Fibroblast of lung (primary cell): ENCODE measurements around the gene NEURL2. TPM values are rescaled to one million over a fixed set of nuclear protein-coding genes. Genes with fewer than 3 reads are reported as not detected.

ENCODE experiments used
- DNase-seq, 2 donors: peaks; one replicate each; pipeline versions ENCODE4 v3.0.0 to v3.0.0-alpha.2; 2010; ENCODE audit warnings: low read depth in 2 of 2
- H2AFZ ChIP-seq: 2 replicates; pipeline ENCODE4 v1.5.1; 2012; ENCODE audit warnings: low read length, control low read depth, inconsistent platforms
- H3K27ac ChIP-seq: 2 replicates; pipeline ENCODE4 v1.5.1; 2011; ENCODE audit warnings: low read length, control low read depth; ENCODE audit not compliant: insufficient read depth
- H3K27me3 ChIP-seq: 2 replicates; pipeline ENCODE4 v1.5.1; 2011; ENCODE audit warnings: mild to moderate bottlenecking, low read length; ENCODE audit not compliant: control insufficient read depth, insufficient read depth
- H3K36me3 ChIP-seq: 2 replicates; pipeline ENCODE4 v1.5.1; 2011; ENCODE audit warnings: low read length; ENCODE audit not compliant: control insufficient read depth, insufficient read depth
- H3K4me1 ChIP-seq: 2 replicates; pipeline ENCODE4 v1.5.1; 2011; ENCODE audit warnings: low read length; ENCODE audit not compliant: control insufficient read depth, insufficient read depth; ENCODE audit errors: extremely low read depth
- H3K4me2 ChIP-seq: 2 replicates; pipeline ENCODE4 v1.5.1; 2011; ENCODE audit warnings: low read length, control low read depth; ENCODE audit not compliant: insufficient read depth; ENCODE audit errors: extremely low read depth
- H3K4me3 ChIP-seq, 4 experiments: fragments of 200-600 bp in 1 of 4; sonication (generic) in 1 of 4; replicated peaks in 1 of 4; 2 replicates each; pipeline ENCODE4 v1.5.1; 2011 to 2016; ENCODE audit warnings: low read length in 4 of 4, low read depth in 3 of 4, mild to moderate bottlenecking in 3 of 4, control low read depth in 2 of 4, inconsistent platforms in 1 of 4, mixed read lengths in 1 of 4; ENCODE audit not compliant: insufficient read depth in 1 of 4; ENCODE audit errors: control extremely low read depth in 1 of 4
- H3K79me2 ChIP-seq: 2 replicates; pipeline ENCODE4 v1.5.1; 2012; ENCODE audit warnings: mild to moderate bottlenecking, low read length, inconsistent platforms; ENCODE audit not compliant: control insufficient read depth, insufficient read depth
- H3K9ac ChIP-seq: 2 replicates; pipeline ENCODE4 v1.5.1; 2011; ENCODE audit warnings: mild to moderate bottlenecking, low read length, control low read depth; ENCODE audit not compliant: insufficient read depth
- H3K9me3 ChIP-seq: 2 replicates; pipeline ENCODE4 v1.5.1; 2012; ENCODE audit warnings: low read depth, low read length; ENCODE audit not compliant: control insufficient read depth, insufficient read depth
- H4K20me1 ChIP-seq: 2 replicates; pipeline ENCODE4 v1.5.1; 2011; ENCODE audit warnings: low read length; ENCODE audit not compliant: control insufficient read depth, insufficient read depth; ENCODE audit errors: extremely low read depth
- EZH2 ChIP-seq: IDR thresholded peaks from 2 replicates; pipeline ENCODE4 v1.5.1; 2012; ENCODE audit warnings: low read length, control low read depth, mild to moderate bottlenecking; ENCODE audit errors: missing control alignments
- polyA plus RNA-seq, 2 donors: library from polyadenylated mRNA; depleted of rRNA in 1 of 2; stranded (reverse) in 1 of 2; unstranded in 1 of 2; fragments of >200 nt; gene quantifications; 2 replicates each; pipeline ENCODE4 v1.2.1, GENCODE V29; 2011 to 2012; ENCODE audit warnings: missing spikeins in 1 of 2
- total RNA-seq: library from RNA; depleted of rRNA; stranded (reverse); fragments of >200 nt; gene quantifications from 2 replicates; pipeline ENCODE4 v1.2.1, GENCODE V29; 2014
- TF ChIP-seq, protein P1 (sequence below), 2 donors: IDR thresholded peaks in 1 of 2; conservative IDR thresholded peaks in 1 of 2; 1 replicate in 1 of 2; 2 replicates in 1 of 2; pipeline ENCODE4 v1.5.1; 2011 to 2012; ENCODE audit warnings: low read length in 2 of 2, control low read depth in 1 of 2, inconsistent platforms in 1 of 2, low read depth in 1 of 2, mild to moderate bottlenecking in 1 of 2

Gene NEURL2
- total and polyA plus RNA-seq, 2 donors (not counting 1 experiment from before 2014, with no cell fraction given) = 0.77 to 7.1 TPM

DNA sequence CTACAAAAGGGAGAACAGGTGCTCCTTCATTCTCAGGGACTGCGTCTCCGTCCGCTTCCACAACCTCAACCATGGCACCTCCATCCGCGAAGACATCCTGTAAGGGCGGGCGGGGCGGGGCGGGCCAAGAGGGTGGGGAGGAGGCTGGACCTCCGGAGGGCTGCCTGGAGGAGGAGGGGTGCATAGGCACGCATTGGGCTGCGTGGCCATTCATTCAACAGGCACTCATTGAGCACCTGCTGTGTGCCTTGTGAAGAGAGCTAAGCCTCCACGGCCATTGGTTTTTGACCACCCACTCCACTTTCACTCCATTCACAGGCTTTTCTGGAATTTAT lies 33.2 kb downstream of the NEURL2 start:
- Histone ChIP-seq H3K9me3 (no peaks in the 10 kb centered on the region), H3K79me2 (peaks cover 19% of the 10 kb centered on the region), H3K4me2 (peak overlapping the region; percentile 85), H3K27ac (peak overlapping the region; percentile 43), H3K9ac (peak overlapping the region; percentile 32), H3K4me3 (peak overlapping the region; percentile 49 to 86 (median 84)), H3K4me1 (peaks cover 2% of the 10 kb centered on the region), H3K27me3 (no peaks in the 10 kb centered on the region), H3K36me3 (peaks cover 3% of the 10 kb centered on the region), H2AFZ (peak overlapping the region; percentile 9), H4K20me1 (no peaks in the 10 kb centered on the region)
- no peak for DNase-seq
- TF ChIP-seq EZH2 = no peak
- TF ChIP-seq, protein P1, sequence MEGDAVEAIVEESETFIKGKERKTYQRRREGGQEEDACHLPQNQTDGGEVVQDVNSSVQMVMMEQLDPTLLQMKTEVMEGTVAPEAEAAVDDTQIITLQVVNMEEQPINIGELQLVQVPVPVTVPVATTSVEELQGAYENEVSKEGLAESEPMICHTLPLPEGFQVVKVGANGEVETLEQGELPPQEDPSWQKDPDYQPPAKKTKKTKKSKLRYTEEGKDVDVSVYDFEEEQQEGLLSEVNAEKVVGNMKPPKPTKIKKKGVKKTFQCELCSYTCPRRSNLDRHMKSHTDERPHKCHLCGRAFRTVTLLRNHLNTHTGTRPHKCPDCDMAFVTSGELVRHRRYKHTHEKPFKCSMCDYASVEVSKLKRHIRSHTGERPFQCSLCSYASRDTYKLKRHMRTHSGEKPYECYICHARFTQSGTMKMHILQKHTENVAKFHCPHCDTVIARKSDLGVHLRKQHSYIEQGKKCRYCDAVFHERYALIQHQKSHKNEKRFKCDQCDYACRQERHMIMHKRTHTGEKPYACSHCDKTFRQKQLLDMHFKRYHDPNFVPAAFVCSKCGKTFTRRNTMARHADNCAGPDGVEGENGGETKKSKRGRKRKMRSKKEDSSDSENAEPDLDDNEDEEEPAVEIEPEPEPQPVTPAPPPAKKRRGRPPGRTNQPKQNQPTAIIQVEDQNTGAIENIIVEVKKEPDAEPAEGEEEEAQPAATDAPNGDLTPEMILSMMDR (conservative IDR thresholded peaks at IDR 0.05 in 1 of 2, IDR thresholded peaks at IDR 0.05 in 1 of 2; ENCODE audit: low read depth in 1 of 2, low read length in 2 of 2) = no peak

DNA sequence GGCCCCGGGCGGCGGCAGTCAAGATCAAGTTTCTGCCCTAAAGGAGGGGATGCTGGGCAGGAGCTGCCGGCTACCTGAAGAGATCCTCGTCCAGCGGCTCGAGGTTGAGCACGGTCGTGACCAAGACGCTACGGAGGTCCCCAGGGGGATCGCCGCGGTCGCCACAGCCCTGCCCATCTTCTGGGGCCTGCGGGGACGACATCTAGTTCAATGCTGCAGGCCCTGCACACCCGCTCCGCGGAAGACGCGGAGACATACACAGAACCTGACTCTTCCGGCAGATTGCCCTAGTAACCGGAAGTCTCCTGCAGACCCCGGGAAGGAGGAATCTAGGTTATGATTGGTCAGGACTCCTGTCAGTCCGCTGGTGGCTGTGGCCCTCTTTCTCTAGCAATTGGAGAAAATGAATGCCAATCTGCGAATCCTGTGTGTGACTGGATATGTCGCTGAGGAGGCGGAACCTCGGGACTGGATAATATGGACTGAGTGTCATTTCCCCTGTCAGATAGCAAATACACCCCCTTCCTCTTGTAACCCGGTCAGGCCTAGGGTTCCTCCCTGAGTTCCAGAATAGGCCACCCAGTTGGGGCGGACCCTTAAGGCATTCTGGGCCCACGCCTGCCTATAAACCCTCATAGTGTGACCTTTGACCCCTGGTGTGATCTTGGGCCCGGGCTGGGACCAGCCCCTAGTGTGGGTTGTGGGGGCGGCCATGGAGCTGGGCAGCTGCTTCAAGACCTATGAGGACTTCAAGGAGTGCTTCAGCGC lies 33.7 kb downstream of the NEURL2 start, which contains the start of the genes ACOT8 and ZSWIM3:
TSS of gene ACOT8 (minus strand) at position 279 of the 768 bp plus-strand sequence. CDS start at position 202, 77 bp downstream.
TSS of gene ZSWIM3 (plus strand) at position 501 of the 768 bp plus-strand sequence. CDS start at position 713, 212 bp downstream.
- peak; percentile 100 for DNase-seq
- H3K36me3 ChIP-seq = peaks cover 3% of the 10 kb centered on the region
- no peaks in the 10 kb centered on the region for H3K9me3 ChIP-seq
- peak within 1 kb of the TSS; percentile 84 for H2AFZ ChIP-seq
- no peaks in the 10 kb centered on the region for H3K27me3 ChIP-seq
- H3K27ac ChIP-seq = peak within 1 kb of the TSS; percentile 73
- H3K9ac ChIP-seq = peak within 1 kb of the TSS; percentile 74
- TF ChIP-seq, protein P1 (conservative IDR thresholded peaks at IDR 0.05 in 1 of 2, IDR thresholded peaks at IDR 0.05 in 1 of 2; ENCODE audit: low read depth in 1 of 2, low read length in 2 of 2) = no peak
- no peak for TF ChIP-seq EZH2
- H3K4me1 ChIP-seq = peaks cover 2% of the 10 kb centered on the region
- peak within 1 kb of the TSS; percentile 88 for H3K4me2 ChIP-seq
- peaks cover 19% of the 10 kb centered on the region for H3K79me2 ChIP-seq
- H3K4me3 ChIP-seq = peak within 1 kb of the TSS; percentile 83 to 86 (median 86)
- no peaks in the 10 kb centered on the region for H4K20me1 ChIP-seq

DNA sequence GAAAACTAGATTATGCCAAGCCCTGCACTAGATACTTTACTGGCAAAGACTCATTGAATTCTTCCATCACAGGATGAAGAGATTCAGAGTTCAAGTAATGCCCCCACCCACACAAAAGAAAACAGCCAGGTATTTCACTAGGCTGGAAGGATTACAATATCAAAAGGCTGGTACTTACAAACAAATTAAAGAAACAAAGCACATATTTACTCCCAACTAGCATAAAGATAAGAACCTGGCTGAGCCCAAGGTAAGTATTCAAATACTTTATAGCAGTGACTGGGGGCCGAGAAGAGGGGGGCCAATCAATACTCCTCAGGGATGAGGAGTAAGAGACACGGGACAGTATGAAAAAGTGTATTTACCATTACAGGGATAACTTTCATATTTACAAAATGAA lies 37.5 kb downstream of the NEURL2 start:
- peaks cover 3% of the 10 kb centered on the region for H3K36me3 ChIP-seq
- DNase-seq = no peak
- H3K79me2 ChIP-seq = peaks cover 19% of the 10 kb centered on the region
- no peaks in the 10 kb centered on the region for H3K9me3 ChIP-seq
- H3K4me1 ChIP-seq = peaks cover 2% of the 10 kb centered on the region
- H3K9ac ChIP-seq = no peak overlapping the region
- TF ChIP-seq, protein P1 (conservative IDR thresholded peaks at IDR 0.05 in 1 of 2, IDR thresholded peaks at IDR 0.05 in 1 of 2; ENCODE audit: low read depth in 1 of 2, low read length in 2 of 2) = no peak
- no peak for TF ChIP-seq EZH2
- no peak overlapping the region for H3K27ac ChIP-seq
- H4K20me1 ChIP-seq = no peaks in the 10 kb centered on the region
- no peak overlapping the region for H2AFZ ChIP-seq
- H3K4me3 ChIP-seq = no peak overlapping the region
- H3K4me2 ChIP-seq = no peak overlapping the region
- H3K27me3 ChIP-seq = no peaks in the 10 kb centered on the region
